ENCODE results near the gene PIK3AP1. TPM values are rescaled to one million over a fixed set of nuclear protein-coding genes. Genes with fewer than 3 reads are reported as not detected.

PIK3AP1 gene
- total and polyA plus RNA-seq, 2 of the 13 experiments (the other 11 are each of a cell fraction or from before 2014, with no cell fraction given), result 3.6 to 13.8 TPM

GRCh38 chr10:96596422-96597407 is 123.6 kb downstream of the PIK3AP1 start (continued):
- TF ChIP-seq NR2F1 (CRISPR knock-in tag; IDR thresholded peaks at IDR 0.05) (peak; percentile 12 to 82; a peak in 3 of 4 replicates), PBX2 (CRISPR knock-in tag; IDR thresholded peaks at IDR 0.05) (no peak), ZSCAN22 (CRISPR knock-in tag; IDR thresholded peaks at IDR 0.05) (no peak), RCOR2 (CRISPR knock-in tag; IDR thresholded peaks at IDR 0.05) (peak; percentile 49; the same call in 1 of the 2 replicates), ZNF354B (CRISPR knock-in tag; IDR thresholded peaks at IDR 0.05) (no peak), RXRB (CRISPR knock-in tag; IDR thresholded peaks at IDR 0.05; ENCODE audit: borderline replicate concordance) (peak; percentile 65; the same call in 1 of the 2 replicates), NFKBIZ (CRISPR knock-in tag; IDR thresholded peaks at IDR 0.05) (no peak), CC2D1A (CRISPR knock-in tag; IDR thresholded peaks at IDR 0.05) (no peak), MATR3 (CRISPR knock-in tag; IDR thresholded peaks at IDR 0.05) (no peak), ZNF646 (CRISPR knock-in tag; IDR thresholded peaks at IDR 0.05) (no peak), ZKSCAN5 (CRISPR knock-in tag; IDR thresholded peaks at IDR 0.05) (no peak), CREM (IDR thresholded peaks at IDR 0.05) (peak; percentile 77), CREM (CRISPR knock-in tag; IDR thresholded peaks at IDR 0.05) (no peak)
